ENCODE data around the gene IRF4.

DNA sequence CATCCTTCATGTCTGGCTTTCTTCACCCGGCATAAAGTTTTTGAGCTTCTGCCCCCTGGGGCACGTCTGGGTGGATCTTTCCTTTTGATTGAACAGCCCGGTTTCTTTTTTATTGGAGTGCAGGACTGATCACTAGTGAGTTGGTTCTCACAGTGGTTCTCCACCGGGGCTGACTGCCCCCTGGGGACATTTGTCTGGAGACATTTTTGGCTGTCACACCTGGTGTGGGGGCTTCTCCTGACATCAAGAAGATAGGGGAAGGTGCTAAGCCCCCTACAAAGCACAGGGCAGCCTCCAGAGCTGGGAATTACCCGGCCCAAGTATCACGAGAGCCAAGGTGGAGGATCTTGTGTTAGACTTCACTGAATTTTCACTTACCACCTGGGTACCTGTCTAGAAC is 25.7 kb upstream of the IRF4 start:
- TF ChIP-seq POLR2AphosphoS5 (IDR thresholded peaks at IDR 0.05; ENCODE audit: low read depth, low read length): no peak
- no peak for TF ChIP-seq POLR2A (IDR thresholded peaks at IDR 0.05; ENCODE audit: low read depth, low read length)
